ENCODE results near the gene RECK.

RECK gene

GRCh38 chr9:36161187-36161586 lies 124.5 kb downstream of the RECK start:
- Histone ChIP-seq H3K4me3 (ENCODE audit: low read length) (no peak overlapping the region), H3K27ac (ENCODE audit: low read depth, low read length) (no peak overlapping the region), H3F3A (ENCODE audit: control insufficient read depth, insufficient read depth) (no peaks in the 10 kb centered on the region)

GRCh38 chr9:36162211-36162738 lies 125.6 kb downstream of the RECK start:
- no peaks in the 10 kb centered on the region for H3K9me3 ChIP-seq (ENCODE audit: control insufficient read depth, insufficient read depth, low read length)
- peaks cover 6% of the 10 kb centered on the region for H3K4me1 ChIP-seq (ENCODE audit: control insufficient read depth, low read length)
- no peaks in the 10 kb centered on the region for H3K36me3 ChIP-seq (ENCODE audit: control insufficient read depth, low read length)
- H4K20me1 ChIP-seq (ENCODE audit: control insufficient read depth, insufficient read depth, low read depth, low read length): no peaks in the 10 kb centered on the region
- no peaks in the 10 kb centered on the region for H3K79me2 ChIP-seq (ENCODE audit: control insufficient read depth, low read length)
- peaks cover 15% of the 10 kb centered on the region for H3K27me3 ChIP-seq (ENCODE audit: control insufficient read depth, low read length)
- H3K4me3 ChIP-seq (ENCODE audit: low read length): no peak overlapping the region
- H3F3A ChIP-seq (ENCODE audit: control insufficient read depth, insufficient read depth): no peaks in the 10 kb centered on the region
- H3K4me2 ChIP-seq (ENCODE audit: low read length): no peak overlapping the region
- H3K9me2 ChIP-seq (replicated peaks; ENCODE audit: control insufficient read depth, low read length): no peaks in the 10 kb centered on the region
- no peak for TF ChIP-seq EZH2phosphoT487 (IDR thresholded peaks at IDR 0.05; ENCODE audit: borderline replicate concordance, low read length)
- no peak for TF ChIP-seq CTCF (IDR thresholded peaks at IDR 0.05; ENCODE audit: low read depth, low read length, poor library complexity, severe bottlenecking)
- no peak overlapping the region for H3K27ac ChIP-seq (ENCODE audit: low read depth, low read length)

More at GRCh38 chr9:36161187-36161586, 124.5 kb downstream of the RECK start:
- H3K4me2 ChIP-seq (ENCODE audit: low read length): no peak overlapping the region
- H4K20me1 ChIP-seq (ENCODE audit: control insufficient read depth, insufficient read depth, low read depth, low read length): no peaks in the 10 kb centered on the region
- peaks cover under 1% of the 10 kb centered on the region for H3K4me1 ChIP-seq (ENCODE audit: control insufficient read depth, low read length)
- no peaks in the 10 kb centered on the region for H3K9me2 ChIP-seq (replicated peaks; ENCODE audit: control insufficient read depth, low read length)
- H3K36me3 ChIP-seq (ENCODE audit: control insufficient read depth, low read length): no peaks in the 10 kb centered on the region
- H3K79me2 ChIP-seq (ENCODE audit: control insufficient read depth, low read length): no peaks in the 10 kb centered on the region
- no peaks in the 10 kb centered on the region for H3K9me3 ChIP-seq (ENCODE audit: control insufficient read depth, insufficient read depth, low read length)
- H3K27me3 ChIP-seq (ENCODE audit: control insufficient read depth, low read length): peaks cover 14% of the 10 kb centered on the region
- no peak for TF ChIP-seq EZH2phosphoT487 (IDR thresholded peaks at IDR 0.05; ENCODE audit: borderline replicate concordance, low read length)
- TF ChIP-seq CTCF (IDR thresholded peaks at IDR 0.05; ENCODE audit: low read depth, low read length, poor library complexity, severe bottlenecking): no peak

GRCh38 chr9:36163049-36163785 lies 126.5 kb downstream of the RECK start:
- H3K36me3 ChIP-seq (ENCODE audit: control insufficient read depth, low read length): no peaks in the 10 kb centered on the region
- TF ChIP-seq CTCF (IDR thresholded peaks at IDR 0.05; ENCODE audit: low read depth, low read length, poor library complexity, severe bottlenecking): no peak
- TF ChIP-seq EZH2phosphoT487 (IDR thresholded peaks at IDR 0.05; ENCODE audit: borderline replicate concordance, low read length): no peak
- no peaks in the 10 kb centered on the region for H3F3A ChIP-seq (ENCODE audit: control insufficient read depth, insufficient read depth)
- H3K4me2 ChIP-seq (ENCODE audit: low read length): no peak overlapping the region
- H3K9me3 ChIP-seq (ENCODE audit: control insufficient read depth, insufficient read depth, low read length): no peaks in the 10 kb centered on the region
- H3K4me1 ChIP-seq (ENCODE audit: control insufficient read depth, low read length): peaks cover 6% of the 10 kb centered on the region
- no peaks in the 10 kb centered on the region for H4K20me1 ChIP-seq (ENCODE audit: control insufficient read depth, insufficient read depth, low read depth, low read length)
- peaks cover 15% of the 10 kb centered on the region for H3K27me3 ChIP-seq (ENCODE audit: control insufficient read depth, low read length)
- H3K9me2 ChIP-seq (replicated peaks; ENCODE audit: control insufficient read depth, low read length): no peaks in the 10 kb centered on the region
- H3K4me3 ChIP-seq (ENCODE audit: low read length): no peak overlapping the region
- no peaks in the 10 kb centered on the region for H3K79me2 ChIP-seq (ENCODE audit: control insufficient read depth, low read length)
- no peak overlapping the region for H3K27ac ChIP-seq (ENCODE audit: low read depth, low read length)

All from DOHH2 (cell line).